Ascending aorta (tissue), 2 donors: ENCODE measurements around the gene ZNF462. TPM values are rescaled to one million over a fixed set of nuclear protein-coding genes. Genes with fewer than 3 reads are reported as not detected.

Experiments
- DNase-seq, 2 donors: peaks; one replicate each; pipeline ENCODE4 v3.0.0-alpha.2; 2019; ENCODE audit warnings: low spot score in 2 of 2
- H3K27ac ChIP-seq, 2 donors: fragments of 200-600 bp; sonication (generic); one replicate each; pipeline ENCODE4 v1.5.1; 2016 to 2017; ENCODE audit warnings: mild to moderate bottlenecking in 1 of 2
- H3K27me3 ChIP-seq: fragments of 200-600 bp; sonication (generic); one replicate; pipeline ENCODE4 v1.5.1; 2017
- H3K36me3 ChIP-seq, 2 donors: fragments of 200-600 bp; sonication (generic); one replicate each; pipeline ENCODE4 v1.5.1; 2016
- H3K4me1 ChIP-seq, 2 donors: fragments of 200-600 bp; sonication (generic); one replicate each; pipeline ENCODE4 v1.5.1; 2016 to 2017; ENCODE audit warnings: mild to moderate bottlenecking in 1 of 2
- H3K4me3 ChIP-seq, 2 donors: fragments of 200-600 bp; sonication (generic); one replicate each; pipeline ENCODE4 v1.5.1; 2016 to 2017; ENCODE audit warnings: mild to moderate bottlenecking in 1 of 2
- H3K9me3 ChIP-seq, 2 donors: fragments of 200-600 bp; sonication (generic); one replicate each; pipeline ENCODE4 v1.5.1; 2016
- intact Hi-C: fragments of 100-400 bp; cut with DNase I; formaldehyde crosslinking; loops from one replicate; pipeline ENCODE4 v1.15.1; 2023
- total RNA-seq: library from RNA; depleted of rRNA; stranded (reverse); fragments of >200 nt; gene quantifications from one replicate; pipeline ENCODE4 v1.1.0, GENCODE V29; 2016
- TF ChIP-seq, protein P1 (sequence below), 3 experiments: fragments of 200-600 bp in 2 of 3; fragments of 450-650 bp in 1 of 3; sonication (generic) in 2 of 3; IDR thresholded peaks; one replicate each; pipeline ENCODE4 v1.5.1; 2016 to 2019; ENCODE audit warnings: antibody characterized with exemption in 3 of 3, mild to moderate bottlenecking in 1 of 3, moderate library complexity in 1 of 3

The ZNF462 gene
- total RNA-seq, 1 donor from 2014 or later, result 8.8 TPM

DNA sequence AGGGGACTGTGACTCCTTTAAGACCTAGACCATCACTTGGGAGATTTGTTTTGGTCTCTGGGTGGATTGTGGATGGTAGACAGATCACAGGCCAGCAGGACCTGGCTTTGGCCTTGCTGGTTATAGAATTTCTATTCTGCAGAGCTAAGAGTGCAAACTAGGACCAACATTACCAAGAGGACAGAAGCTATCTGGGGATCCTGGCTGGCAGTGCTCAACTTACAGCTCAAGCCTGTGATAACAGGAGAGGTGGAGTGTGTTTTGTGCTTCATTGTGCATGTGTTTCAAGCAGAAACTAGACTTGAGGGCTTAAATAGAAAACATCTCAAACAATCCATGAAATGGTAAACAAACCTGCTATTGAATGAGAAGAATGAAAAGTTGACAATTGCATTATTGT, 106.7 kb downstream of the ZNF462 start:
- TF ChIP-seq, protein P1, sequence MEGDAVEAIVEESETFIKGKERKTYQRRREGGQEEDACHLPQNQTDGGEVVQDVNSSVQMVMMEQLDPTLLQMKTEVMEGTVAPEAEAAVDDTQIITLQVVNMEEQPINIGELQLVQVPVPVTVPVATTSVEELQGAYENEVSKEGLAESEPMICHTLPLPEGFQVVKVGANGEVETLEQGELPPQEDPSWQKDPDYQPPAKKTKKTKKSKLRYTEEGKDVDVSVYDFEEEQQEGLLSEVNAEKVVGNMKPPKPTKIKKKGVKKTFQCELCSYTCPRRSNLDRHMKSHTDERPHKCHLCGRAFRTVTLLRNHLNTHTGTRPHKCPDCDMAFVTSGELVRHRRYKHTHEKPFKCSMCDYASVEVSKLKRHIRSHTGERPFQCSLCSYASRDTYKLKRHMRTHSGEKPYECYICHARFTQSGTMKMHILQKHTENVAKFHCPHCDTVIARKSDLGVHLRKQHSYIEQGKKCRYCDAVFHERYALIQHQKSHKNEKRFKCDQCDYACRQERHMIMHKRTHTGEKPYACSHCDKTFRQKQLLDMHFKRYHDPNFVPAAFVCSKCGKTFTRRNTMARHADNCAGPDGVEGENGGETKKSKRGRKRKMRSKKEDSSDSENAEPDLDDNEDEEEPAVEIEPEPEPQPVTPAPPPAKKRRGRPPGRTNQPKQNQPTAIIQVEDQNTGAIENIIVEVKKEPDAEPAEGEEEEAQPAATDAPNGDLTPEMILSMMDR (IDR thresholded peaks at IDR 0.05), result no peak
- intact Hi-C loops, result no loop called here
- Histone ChIP-seq H3K4me1 (no peaks in the 10 kb centered on the region), H3K4me3 (no peak overlapping the region), H3K9me3 (no peaks in the 10 kb centered on the region), H3K27me3 (no peaks in the 10 kb centered on the region), H3K27ac (no peak overlapping the region), H3K36me3 (peaks cover 15 to 16% of the 10 kb centered on the region in 2 donors)
- no peak for DNase-seq

DNA sequence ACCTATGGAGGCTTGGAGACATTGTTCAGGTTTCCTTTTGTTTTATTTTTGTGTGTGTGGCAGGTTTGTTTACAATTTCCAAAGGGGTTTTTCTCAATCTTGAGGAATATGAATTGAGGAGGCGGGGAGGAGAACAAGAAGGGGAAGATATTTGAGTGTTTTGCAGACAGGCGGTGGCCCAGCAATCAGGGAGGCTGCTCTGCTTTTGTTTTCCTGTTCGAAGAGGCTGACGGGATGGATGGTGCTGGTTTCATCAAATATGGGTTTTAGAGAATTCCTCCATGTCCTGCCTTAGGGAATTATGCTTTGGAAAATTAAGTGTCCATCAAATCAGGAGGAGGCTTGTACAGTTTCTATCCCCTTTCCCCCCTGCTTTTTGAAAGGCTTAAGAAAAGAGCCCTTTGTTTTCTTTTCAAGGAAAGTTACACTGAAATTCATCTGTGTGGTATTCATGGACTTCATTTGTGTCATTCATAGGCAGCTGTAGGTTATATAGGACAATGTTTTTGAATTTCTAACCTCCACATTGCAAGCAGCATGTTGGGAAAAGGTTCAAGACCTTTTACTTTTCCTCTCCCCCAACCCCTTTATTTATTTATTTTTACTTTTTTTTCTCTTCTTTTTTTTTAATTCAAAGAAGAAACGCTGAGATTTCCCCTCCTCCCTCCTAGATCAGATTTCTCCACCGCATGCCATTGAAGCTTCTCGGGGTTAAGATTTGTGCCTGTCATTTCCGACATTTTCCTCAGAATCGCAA, 107.4 kb downstream of the ZNF462 start:
- no peaks in the 10 kb centered on the region for H3K9me3 ChIP-seq
- no peaks in the 10 kb centered on the region for H3K4me1 ChIP-seq
- H3K27me3 ChIP-seq, result no peaks in the 10 kb centered on the region
- peaks cover 16% of the 10 kb centered on the region in 2 donors for H3K36me3 ChIP-seq
- TF ChIP-seq, protein P1 (IDR thresholded peaks at IDR 0.05), result no peak
- H3K27ac ChIP-seq, result no peak overlapping the region
- no peak for DNase-seq
- intact Hi-C loops, result no loop called here
- H3K4me3 ChIP-seq, result no peak overlapping the region

DNA sequence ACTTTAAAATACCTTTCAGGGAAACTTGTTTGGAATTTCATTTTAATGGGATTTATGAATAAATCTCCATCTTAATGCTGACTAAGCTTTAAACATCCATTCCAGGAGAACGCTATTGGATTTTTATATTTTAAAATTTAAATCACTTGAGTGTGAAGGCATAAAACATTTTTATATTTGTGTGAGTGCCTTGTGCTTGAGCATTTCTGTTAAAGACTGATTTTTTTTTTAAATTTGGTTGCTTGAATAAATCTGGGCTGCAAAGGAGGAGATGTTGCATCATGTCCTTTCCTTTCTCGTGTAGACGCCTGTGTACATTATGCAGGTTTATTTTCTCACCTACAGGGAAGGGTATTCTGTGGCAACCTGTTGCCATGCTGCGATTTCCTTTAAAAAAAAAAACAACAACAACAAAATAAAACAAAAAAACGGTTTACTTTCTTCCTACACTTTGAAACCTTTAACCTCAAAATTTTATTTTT, 108.1 kb downstream of the ZNF462 start:
- Histone ChIP-seq H3K4me3 (no peak overlapping the region), H3K36me3 (peaks cover 17 to 20% of the 10 kb centered on the region in 2 donors), H3K4me1 (no peaks in the 10 kb centered on the region), H3K9me3 (no peaks in the 10 kb centered on the region), H3K27me3 (no peaks in the 10 kb centered on the region), H3K27ac (no peak overlapping the region)
- intact Hi-C loops, result no loop called here
- TF ChIP-seq, protein P1 (IDR thresholded peaks at IDR 0.05), result no peak
- DNase-seq, result no peak

DNA sequence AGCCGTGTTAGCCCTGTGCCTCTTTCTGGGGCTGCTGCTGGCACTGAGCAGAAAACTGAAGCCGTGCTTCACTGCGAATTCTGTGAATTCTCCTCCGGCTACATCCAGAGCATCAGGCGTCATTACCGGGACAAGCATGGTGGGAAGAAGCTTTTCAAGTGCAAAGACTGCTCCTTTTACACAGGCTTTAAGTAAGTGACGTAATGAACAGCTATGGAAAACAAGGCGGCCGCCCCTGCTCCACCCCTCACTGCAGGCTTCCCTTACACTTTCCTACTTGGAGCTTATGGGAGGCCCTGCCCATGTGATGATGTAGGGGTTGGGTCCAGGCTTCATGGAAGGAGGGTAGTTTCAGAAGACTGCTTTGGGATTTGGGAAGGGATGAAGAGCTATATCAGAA, 109.1 kb downstream of the ZNF462 start:
- H3K36me3 ChIP-seq, result peaks cover 27 to 29% of the 10 kb centered on the region in 2 donors
- H3K9me3 ChIP-seq, result no peaks in the 10 kb centered on the region
- H3K27me3 ChIP-seq, result no peaks in the 10 kb centered on the region
- H3K27ac ChIP-seq, result no peak overlapping the region
- intact Hi-C loops, result no loop called here
- no peak for DNase-seq
- TF ChIP-seq, protein P1 (IDR thresholded peaks at IDR 0.05), result no peak
- no peaks in the 10 kb centered on the region for H3K4me1 ChIP-seq
- no peak overlapping the region for H3K4me3 ChIP-seq

DNA sequence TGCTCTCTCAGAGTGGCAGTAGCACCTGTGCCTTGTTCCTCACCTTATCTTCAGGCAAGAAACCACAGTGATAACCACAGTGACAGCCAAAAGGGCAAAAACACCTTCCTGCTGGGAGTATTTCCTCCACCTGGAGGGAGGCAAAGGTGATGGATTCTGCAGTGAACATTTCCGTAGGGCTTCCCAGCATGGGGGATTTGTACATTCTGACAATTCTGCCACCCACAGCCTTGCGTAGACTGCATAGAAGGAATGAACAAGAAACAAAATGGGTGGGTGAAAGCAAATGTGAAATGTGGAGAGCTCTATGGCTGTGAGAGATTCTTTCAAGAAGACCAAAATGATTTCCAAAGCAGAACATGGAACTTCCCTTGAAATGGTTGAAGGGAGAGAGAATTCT, 111.4 kb downstream of the ZNF462 start:
- Histone ChIP-seq H3K9me3 (no peaks in the 10 kb centered on the region), H3K36me3 (peaks cover 27 to 33% of the 10 kb centered on the region in 2 donors), H3K4me3 (no peak overlapping the region), H3K27ac (no peak overlapping the region), H3K27me3 (no peaks in the 10 kb centered on the region), H3K4me1 (no peaks in the 10 kb centered on the region)
- TF ChIP-seq, protein P1 (IDR thresholded peaks at IDR 0.05), result no peak
- intact Hi-C loops, result no loop called here
- no peak for DNase-seq
